ENCODE measurements around the gene EDC3. TPM values are rescaled to one million over a fixed set of nuclear protein-coding genes. Genes with fewer than 3 reads are reported as not detected.
A peak's percentile ranks its signal among the peaks of the same experiment; 100 is the strongest.
"Not testable (repeated sequence)": the region's sequence is repeated elsewhere in the genome, so short reads cannot be mapped to it uniquely, and the experiment has no call there.

EDC3 gene
- polyA plus RNA-seq (2012; ENCODE audit: missing spikeins) = 20.5 TPM

- DNase-seq (ENCODE audit: insufficient read length) = peak; percentile 85
- peak; percentile 98 for FAIRE-seq
- no peak; the same call in 1 of the 2 replicates for TF ChIP-seq TAF1 (IDR thresholded peaks at IDR 0.05; ENCODE audit: borderline replicate concordance, low read depth, low read length)
- TF ChIP-seq POLR2A (IDR thresholded peaks at IDR 0.05; ENCODE audit: low read depth, low read length) = peak; percentile 56
- TF ChIP-seq POLR2AphosphoS5 (IDR thresholded peaks at IDR 0.05; ENCODE audit: low read depth, low read length) = peak; percentile 49; the same call in 1 of the 2 replicates
Observed at GRCh38 chr15:74695597-74696397, at the start of gene EDC3. Gene EDC3, minus strand, starts transcription at chr15:74696024. Its CDS starts 20,900 bp downstream, at chr15:74675124.

DNA sequence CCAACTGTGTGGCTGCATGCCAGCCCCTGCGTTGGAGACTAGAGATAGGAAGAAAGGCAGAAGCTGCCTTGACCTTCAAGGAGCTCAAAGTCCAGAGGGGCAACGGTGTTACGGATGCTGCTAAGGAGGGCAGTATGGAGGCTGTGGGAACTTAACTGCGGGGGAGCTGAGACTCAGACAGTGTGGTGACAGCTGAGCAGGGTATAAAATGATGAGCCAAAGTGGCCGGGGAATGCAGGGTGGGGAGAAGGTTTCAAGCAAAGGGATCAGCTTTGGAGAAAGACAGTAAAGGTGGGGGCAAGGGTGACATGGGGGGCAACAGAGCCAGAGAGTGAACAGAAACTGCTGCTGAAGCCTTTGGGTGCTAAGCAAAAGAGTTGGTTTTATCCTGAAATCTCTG lies 46.6 kb upstream of the EDC3 start:
- FAIRE-seq = no peak

GRCh38 chr15:74738239-74738638 lies 42.4 kb upstream of the EDC3 start:
- DNase-seq (ENCODE audit: insufficient read length); FAIRE-seq: not testable (repeated sequence)

More for the DNA sequence above, 46.6 kb upstream of the EDC3 start:
- no peak for DNase-seq (ENCODE audit: insufficient read length)
- TF ChIP-seq TAF1 (IDR thresholded peaks at IDR 0.05; ENCODE audit: borderline replicate concordance, low read depth, low read length) (no peak), POLR2A (IDR thresholded peaks at IDR 0.05; ENCODE audit: low read depth, low read length) (no peak), POLR2AphosphoS5 (IDR thresholded peaks at IDR 0.05; ENCODE audit: low read depth, low read length) (no peak)

DNA sequence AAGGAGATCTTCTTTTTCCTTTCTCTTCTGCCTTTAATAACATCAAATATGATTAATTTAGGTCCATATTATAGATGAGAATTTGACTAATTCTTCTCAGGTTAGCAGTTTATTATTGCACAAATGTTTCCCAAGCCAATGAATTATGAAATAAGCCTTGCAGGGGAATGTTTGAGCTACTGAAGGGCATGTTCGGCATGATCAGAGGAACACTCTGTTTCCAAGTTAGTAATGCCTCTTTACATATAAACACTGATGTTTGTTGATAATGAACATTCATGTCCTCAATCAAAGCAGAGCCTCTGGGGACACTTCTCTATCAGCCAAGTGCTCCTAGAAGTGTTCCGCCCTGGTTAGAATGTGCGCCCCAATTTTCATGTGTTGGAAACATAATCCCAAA lies 39.5 kb upstream of the EDC3 start:
- FAIRE-seq (no peak), DNase-seq (ENCODE audit: insufficient read length) (no peak)
- no peak for TF ChIP-seq POLR2A (IDR thresholded peaks at IDR 0.05; ENCODE audit: low read depth, low read length)
- TF ChIP-seq POLR2AphosphoS5 (IDR thresholded peaks at IDR 0.05; ENCODE audit: low read depth, low read length) = no peak
- TF ChIP-seq TAF1 (IDR thresholded peaks at IDR 0.05; ENCODE audit: borderline replicate concordance, low read depth, low read length) = no peak

- DNase-seq (ENCODE audit: insufficient read length) = no peak
- no peak for FAIRE-seq
- TF ChIP-seq POLR2AphosphoS5 (IDR thresholded peaks at IDR 0.05; ENCODE audit: low read depth, low read length) (no peak), TAF1 (IDR thresholded peaks at IDR 0.05; ENCODE audit: borderline replicate concordance, low read depth, low read length) (no peak), POLR2A (IDR thresholded peaks at IDR 0.05; ENCODE audit: low read depth, low read length) (no peak)
Observed at GRCh38 chr15:74733269-74733668, 37.4 kb upstream of the EDC3 start.

DNA sequence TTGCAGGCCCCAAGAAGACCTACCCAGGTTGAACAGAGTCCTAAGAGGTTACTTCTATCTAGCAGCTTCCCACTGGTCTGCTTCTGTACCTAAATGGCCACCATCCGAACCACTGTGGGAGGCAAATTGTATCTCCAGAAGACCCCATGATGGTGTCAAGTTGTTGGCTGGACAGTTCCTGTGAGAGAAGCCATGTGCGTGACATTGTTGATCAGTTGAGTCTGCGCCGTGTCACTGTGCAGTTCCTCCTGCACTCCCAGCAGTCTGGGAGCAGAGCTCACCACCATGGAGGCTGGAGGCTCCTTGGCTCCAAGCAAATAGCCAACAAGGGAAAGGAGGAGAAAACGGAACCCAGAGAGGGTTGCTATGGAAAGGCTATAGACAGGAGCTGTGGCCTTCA lies 37.0 kb upstream of the EDC3 start:
- FAIRE-seq = no peak
- TF ChIP-seq POLR2AphosphoS5 (IDR thresholded peaks at IDR 0.05; ENCODE audit: low read depth, low read length) = no peak
- no peak for TF ChIP-seq POLR2A (IDR thresholded peaks at IDR 0.05; ENCODE audit: low read depth, low read length)
- TF ChIP-seq TAF1 (IDR thresholded peaks at IDR 0.05; ENCODE audit: borderline replicate concordance, low read depth, low read length) = no peak
- DNase-seq (ENCODE audit: insufficient read length) = no peak

GRCh38 chr15:74730619-74731316 lies 34.9 kb upstream of the EDC3 start:
- TF ChIP-seq POLR2AphosphoS5 (IDR thresholded peaks at IDR 0.05; ENCODE audit: low read depth, low read length) = no peak
- no peak for TF ChIP-seq POLR2A (IDR thresholded peaks at IDR 0.05; ENCODE audit: low read depth, low read length)
- no peak for TF ChIP-seq TAF1 (IDR thresholded peaks at IDR 0.05; ENCODE audit: borderline replicate concordance, low read depth, low read length)
- FAIRE-seq (no peak), DNase-seq (ENCODE audit: insufficient read length) (no peak)

DNA sequence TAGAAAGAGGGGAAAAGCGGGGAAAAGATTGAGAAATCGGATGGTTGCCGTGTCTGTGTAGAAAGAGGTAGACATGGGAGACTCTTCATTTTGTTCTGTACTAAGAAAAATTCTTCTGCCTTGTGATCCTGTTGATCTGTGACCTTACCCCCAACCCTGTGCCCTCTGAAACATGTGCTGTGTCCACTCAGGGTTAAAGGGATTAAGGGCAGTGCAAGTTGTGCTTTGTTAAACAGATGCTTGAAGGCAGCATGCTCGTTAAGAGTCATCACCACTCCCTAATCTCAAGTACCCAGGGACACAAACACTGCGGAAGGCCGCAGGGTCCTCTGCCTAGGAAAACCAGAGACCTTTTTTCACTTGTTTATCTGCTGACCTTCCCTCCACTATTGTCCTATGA lies 33.5 kb upstream of the EDC3 start:
- not testable (repeated sequence) for DNase-seq (ENCODE audit: insufficient read length); FAIRE-seq

DNA sequence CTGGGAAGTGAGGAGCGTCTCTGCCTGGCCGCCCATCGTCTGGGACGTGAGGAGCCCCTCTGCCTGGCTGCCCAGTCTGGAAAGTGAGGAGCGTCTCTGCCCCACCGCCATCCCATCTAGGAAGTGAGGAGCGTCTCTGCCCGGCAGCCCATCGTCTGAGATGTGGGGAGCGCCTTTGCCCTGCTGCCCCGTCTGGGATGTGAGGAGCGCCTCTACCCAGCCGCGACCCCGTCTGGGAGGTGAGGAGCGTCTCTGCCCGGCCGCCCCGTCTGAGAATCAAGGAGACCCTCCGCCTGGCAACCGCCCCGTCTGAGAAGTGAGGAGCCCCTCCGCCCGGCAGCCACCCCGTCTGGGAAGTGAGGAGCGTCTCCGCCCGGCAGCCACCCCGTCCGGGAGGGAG lies 32.9 kb upstream of the EDC3 start:
- DNase-seq (ENCODE audit: insufficient read length); FAIRE-seq: not testable (repeated sequence)

DNA sequence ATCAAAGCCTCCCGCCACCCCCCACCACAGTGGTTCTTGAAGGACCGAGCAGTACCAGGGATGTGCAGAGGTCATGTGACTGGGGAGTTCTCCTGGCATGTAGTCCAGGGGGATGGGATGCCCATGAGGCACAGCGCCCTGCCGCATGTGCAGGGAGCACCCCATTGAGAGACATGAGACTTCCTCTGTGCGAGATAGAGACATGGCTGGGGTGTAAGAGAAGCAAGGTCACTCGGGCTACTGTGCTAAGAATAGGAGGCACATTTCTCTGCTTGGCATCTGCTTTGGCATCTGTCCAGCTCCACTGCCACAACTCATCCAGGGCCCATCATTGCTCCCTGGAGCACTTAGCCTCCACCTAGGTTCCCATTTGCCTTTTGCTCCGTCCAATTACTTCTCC lies 31.9 kb upstream of the EDC3 start:
- no peak for FAIRE-seq

DNA sequence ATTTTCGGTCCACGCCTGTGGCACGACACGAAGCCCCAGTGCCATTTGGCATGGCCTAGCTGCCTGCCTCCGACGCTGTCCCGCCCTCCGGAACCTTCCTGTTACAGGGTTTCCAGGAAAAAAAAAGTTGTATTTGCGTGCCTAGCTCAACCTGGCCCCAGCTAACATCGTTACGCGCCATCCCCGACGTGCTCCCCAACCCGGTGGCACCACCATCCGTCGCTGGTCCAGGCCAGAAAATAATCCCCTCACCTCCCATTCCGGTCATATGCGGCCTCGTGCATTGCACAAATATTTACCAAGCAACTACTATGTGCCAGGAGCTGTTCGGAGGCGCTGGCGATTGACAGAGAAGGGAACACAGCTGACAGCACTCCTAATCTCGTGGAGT lies 30.9 kb upstream of the EDC3 start:
- TF ChIP-seq POLR2A (IDR thresholded peaks at IDR 0.05; ENCODE audit: low read depth, low read length) (no peak), TAF1 (IDR thresholded peaks at IDR 0.05; ENCODE audit: borderline replicate concordance, low read depth, low read length) (no peak), POLR2AphosphoS5 (IDR thresholded peaks at IDR 0.05; ENCODE audit: low read depth, low read length) (no peak)
- no peak for FAIRE-seq
- DNase-seq (ENCODE audit: insufficient read length) = no peak

More for the DNA sequence above, 31.9 kb upstream of the EDC3 start:
- DNase-seq (ENCODE audit: insufficient read length) = no peak
- TF ChIP-seq POLR2AphosphoS5 (IDR thresholded peaks at IDR 0.05; ENCODE audit: low read depth, low read length) (no peak), POLR2A (IDR thresholded peaks at IDR 0.05; ENCODE audit: low read depth, low read length) (no peak), TAF1 (IDR thresholded peaks at IDR 0.05; ENCODE audit: borderline replicate concordance, low read depth, low read length) (no peak)

All from GM12892 (cell line).